Liver (tissue), 3 donors: ENCODE results near the gene ADGRF5.

ENCODE experiments used
- CTCF ChIP-seq: fragments of 150-350 bp; IDR thresholded peaks from 2 replicates; pipeline ENCODE4 v1.5.1; 2017; ENCODE audit warnings: improper control_type of control experiment, low read depth, low read length; ENCODE audit not compliant: missing input control
- HNF4A ChIP-seq, 2 donors: conservative IDR thresholded peaks; 2 replicates each; pipeline ENCODE4 v1.6.1; 2016; ENCODE audit warnings: antibody characterized with exemption in 2 of 2, mild to moderate bottlenecking in 2 of 2
- HNF4G ChIP-seq: IDR thresholded peaks from 2 replicates; pipeline ENCODE4 v1.6.1; 2016; ENCODE audit warnings: antibody characterized with exemption
- MAX ChIP-seq: IDR thresholded peaks from 2 replicates; pipeline ENCODE4 v1.6.1; 2016; ENCODE audit warnings: antibody characterized with exemption
- REST ChIP-seq: IDR thresholded peaks from 2 replicates; pipeline ENCODE4 v1.6.1; 2016; ENCODE audit warnings: antibody characterized with exemption, mild to moderate bottlenecking
- TAF1 ChIP-seq: conservative IDR thresholded peaks from 2 replicates; pipeline ENCODE4 v1.6.1; 2016; ENCODE audit warnings: antibody characterized with exemption, mild to moderate bottlenecking
- YY1 ChIP-seq: IDR thresholded peaks from 2 replicates; pipeline ENCODE4 v1.6.1; 2016; ENCODE audit warnings: antibody characterized with exemption, mild to moderate bottlenecking
- donor health status: healthy.
- donor health status: healthy.

- TF ChIP-seq YY1: no peak
- no peak for TF ChIP-seq CTCF
- TF ChIP-seq TAF1: no peak
- TF ChIP-seq MAX: no peak
- TF ChIP-seq REST: no peak
- no peak for TF ChIP-seq HNF4A (conservative IDR thresholded peaks at IDR 0.05)
- no peak for TF ChIP-seq HNF4G
Observed at GRCh38 chr6:46891252-46891795, 30.4 kb downstream of the ADGRF5 start.
